GM19240 (cell line): Measurements from ENCODE around the gene PTPRN2.
"Not testable (repeated sequence)": the region's sequence is repeated elsewhere in the genome, so short reads cannot be mapped to it uniquely, and the experiment has no call there.

ENCODE experiments used
- DNase-seq: peaks from one replicate; pipeline ENCODE4 v3.0.0; 2011; ENCODE audit warnings: low spot score; ENCODE audit not compliant: insufficient read length

PTPRN2 gene

GRCh38 chr7:158258411-158259130 lies 329.1 kb downstream of the PTPRN2 start:
- DNase-seq, result no peak

GRCh38 chr7:158257516-158258410 lies 329.9 kb downstream of the PTPRN2 start:
- no peak for DNase-seq

GRCh38 chr7:158257001-158257400 lies 330.6 kb downstream of the PTPRN2 start:
- DNase-seq, result no peak

- no peak for DNase-seq
Observed at GRCh38 chr7:158256091-158256816, 331.4 kb downstream of the PTPRN2 start.

GRCh38 chr7:158255558-158255957 lies 332.1 kb downstream of the PTPRN2 start:
- no peak for DNase-seq

GRCh38 chr7:158255156-158255555 lies 332.5 kb downstream of the PTPRN2 start:
- no peak for DNase-seq

- not testable (repeated sequence) for DNase-seq
Observed at GRCh38 chr7:158253670-158254045, 334.0 kb downstream of the PTPRN2 start.

GRCh38 chr7:158252837-158253669 lies 334.6 kb downstream of the PTPRN2 start:
- no peak for DNase-seq

- no peak for DNase-seq
Observed at GRCh38 chr7:158252081-158252836, 335.4 kb downstream of the PTPRN2 start.

GRCh38 chr7:158251061-158251965 lies 336.3 kb downstream of the PTPRN2 start:
- no peak for DNase-seq

GRCh38 chr7:158249692-158250091 lies 337.9 kb downstream of the PTPRN2 start:
- DNase-seq, result no peak

- DNase-seq, result no peak
Observed at GRCh38 chr7:158248816-158249215, 338.8 kb downstream of the PTPRN2 start.

- no peak for DNase-seq
Observed at GRCh38 chr7:158247758-158248487, 339.7 kb downstream of the PTPRN2 start.

- no peak for DNase-seq
Observed at GRCh38 chr7:158246960-158247673, 340.5 kb downstream of the PTPRN2 start.

GRCh38 chr7:158246272-158246959 lies 341.2 kb downstream of the PTPRN2 start:
- no peak for DNase-seq

GRCh38 chr7:158245724-158246041 lies 341.9 kb downstream of the PTPRN2 start:
- no peak for DNase-seq
